OCI-M2 (cell line): Measurements from ENCODE around the gene AKT3.
A peak's percentile ranks its signal among the peaks of the same experiment; 100 is the strongest.
"Not testable (repeated sequence)": the region's sequence is repeated elsewhere in the genome, so short reads cannot be mapped to it uniquely, and the experiment has no call there.

ENCODE experiments used
- DNase-seq: peaks from one replicate; lab custom pipeline; 2025; ENCODE audit not compliant: unreplicated experiment; lab: John Stamatoyannopoulos, UW

AKT3 gene

GRCh38 chr1:243786531-243786930, 63.5 kb downstream of the AKT3 start:
- DNase-seq = no peak

DNA sequence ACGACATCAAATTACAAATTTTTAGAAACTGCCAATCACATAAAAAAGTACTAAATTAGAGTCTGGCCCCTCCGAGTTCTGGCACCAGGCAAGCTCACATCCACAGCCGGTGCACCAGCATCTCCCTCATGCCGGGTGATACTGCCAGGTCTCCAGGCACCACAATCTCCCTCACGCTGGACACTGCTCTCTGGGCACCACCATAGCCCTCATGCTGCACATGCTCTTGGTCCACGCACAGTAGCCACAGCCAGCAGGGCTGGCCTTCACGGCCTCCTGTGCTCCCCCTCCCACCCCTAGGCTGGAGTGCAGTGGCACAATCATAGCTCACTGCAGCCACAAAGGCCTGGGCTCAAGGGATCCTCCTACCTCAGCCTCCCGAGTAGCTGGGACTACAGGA, 65.5 kb downstream of the AKT3 start:
- no peak for DNase-seq

DNA sequence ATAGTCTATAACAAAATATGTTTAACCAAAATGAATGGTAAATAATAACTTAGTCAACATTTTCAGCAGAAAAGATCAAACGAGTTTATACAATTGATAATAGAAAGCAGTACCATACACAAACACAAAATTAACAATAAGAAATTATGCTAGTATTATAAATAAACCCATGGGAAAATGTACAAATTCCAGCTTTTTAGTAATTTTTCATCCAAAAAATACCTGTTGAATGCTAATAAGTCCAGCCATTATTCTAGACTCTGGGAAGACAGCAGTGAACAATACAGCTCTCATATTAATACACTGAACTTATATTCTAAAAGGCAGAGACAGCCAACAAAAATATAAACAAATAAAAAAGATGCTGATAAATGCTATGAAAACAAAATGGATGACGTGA, 66.3 kb downstream of the AKT3 start:
- DNase-seq = no peak

DNA sequence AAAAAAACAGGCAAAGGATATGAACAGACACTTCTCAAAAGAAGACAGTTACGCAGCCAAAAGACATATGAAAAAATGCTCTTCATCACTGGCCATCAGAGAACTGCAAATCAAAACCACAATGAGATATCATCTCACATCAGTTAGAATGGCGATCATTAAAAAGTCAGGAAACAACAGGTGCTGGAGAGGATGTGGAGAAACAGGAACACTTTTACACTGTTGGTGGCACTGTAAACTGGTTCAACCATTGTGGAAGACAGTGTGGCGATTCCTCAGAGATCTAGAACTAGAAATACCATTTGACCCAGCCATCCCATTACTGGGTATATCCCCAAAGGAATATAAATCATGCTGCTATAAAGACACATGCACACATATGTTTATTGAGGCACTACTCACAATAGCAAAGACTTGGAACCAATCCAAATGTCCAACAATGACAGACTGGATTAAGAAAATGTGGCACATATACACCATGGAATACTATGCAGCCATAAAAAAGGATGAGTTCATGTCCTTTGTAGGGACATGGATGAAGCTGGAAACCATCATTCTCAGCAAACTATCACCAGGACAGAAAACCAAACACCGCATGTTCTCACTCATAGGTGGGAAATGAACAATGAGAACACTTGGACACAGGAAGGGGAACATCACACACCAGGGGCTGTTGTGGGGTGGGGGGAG, 77.5 kb downstream of the AKT3 start:
- not testable (repeated sequence) for DNase-seq

GRCh38 chr1:243770860-243771259, 79.2 kb downstream of the AKT3 start:
- DNase-seq = no peak

- no peak for DNase-seq
Measured at GRCh38 chr1:243765676-243766075, 84.4 kb downstream of the AKT3 start.

- DNase-seq = no peak
Measured at GRCh38 chr1:243763806-243764205, 86.2 kb downstream of the AKT3 start.

GRCh38 chr1:243758647-243759046, 91.4 kb downstream of the AKT3 start:
- no peak for DNase-seq

DNA sequence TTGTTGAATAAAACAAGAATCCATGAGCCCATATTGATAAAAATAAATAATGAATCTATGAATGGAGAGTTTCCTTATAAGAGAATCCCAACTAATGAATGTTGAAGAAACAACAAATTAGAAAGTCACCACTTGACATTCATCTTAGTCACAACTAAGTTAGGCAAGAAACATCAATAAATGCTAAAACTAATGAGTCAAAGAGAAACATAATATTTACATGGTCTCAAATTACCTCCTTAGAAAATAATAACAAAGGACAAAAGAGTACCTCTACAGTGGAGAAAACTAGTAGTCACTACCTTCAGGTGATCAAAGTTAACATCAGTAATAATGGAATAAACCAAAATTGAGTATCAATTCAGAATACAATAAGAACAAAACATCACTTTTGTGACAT, 93.5 kb downstream of the AKT3 start:
- no peak for DNase-seq

- DNase-seq = no peak
Measured at GRCh38 chr1:243754348-243754747, 95.7 kb downstream of the AKT3 start.

DNA sequence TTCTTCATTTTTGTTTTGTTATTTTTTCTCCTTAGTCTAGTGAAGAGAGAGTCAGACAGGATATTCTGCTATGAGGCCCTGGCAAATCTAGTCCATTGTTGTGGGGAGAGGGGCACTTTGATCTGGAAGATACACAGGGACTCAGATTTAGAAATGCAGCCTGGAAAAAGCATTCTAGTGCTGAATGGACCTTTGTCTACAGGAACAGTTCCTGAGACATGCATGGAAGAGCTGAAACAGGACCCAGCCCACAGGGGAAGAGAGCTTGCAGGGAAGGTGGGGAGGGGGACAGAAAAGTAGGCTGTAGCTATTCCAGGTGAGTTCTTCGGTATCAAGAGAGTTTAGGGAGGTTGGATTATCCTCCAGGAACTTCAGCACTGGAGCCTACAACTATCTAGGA, 98.5 kb downstream of the AKT3 start:
- DNase-seq = no peak

GRCh38 chr1:243748706-243749283, 101.2 kb downstream of the AKT3 start:
- peak; percentile 7 for DNase-seq

- DNase-seq = no peak
Measured at GRCh38 chr1:243748227-243748626, 101.8 kb downstream of the AKT3 start.

- DNase-seq = no peak
Measured at GRCh38 chr1:243746751-243747150, 103.3 kb downstream of the AKT3 start.

GRCh38 chr1:243745356-243745755, 104.7 kb downstream of the AKT3 start:
- no peak for DNase-seq

- no peak for DNase-seq
Measured at GRCh38 chr1:243742819-243743218, 107.2 kb downstream of the AKT3 start.

DNA sequence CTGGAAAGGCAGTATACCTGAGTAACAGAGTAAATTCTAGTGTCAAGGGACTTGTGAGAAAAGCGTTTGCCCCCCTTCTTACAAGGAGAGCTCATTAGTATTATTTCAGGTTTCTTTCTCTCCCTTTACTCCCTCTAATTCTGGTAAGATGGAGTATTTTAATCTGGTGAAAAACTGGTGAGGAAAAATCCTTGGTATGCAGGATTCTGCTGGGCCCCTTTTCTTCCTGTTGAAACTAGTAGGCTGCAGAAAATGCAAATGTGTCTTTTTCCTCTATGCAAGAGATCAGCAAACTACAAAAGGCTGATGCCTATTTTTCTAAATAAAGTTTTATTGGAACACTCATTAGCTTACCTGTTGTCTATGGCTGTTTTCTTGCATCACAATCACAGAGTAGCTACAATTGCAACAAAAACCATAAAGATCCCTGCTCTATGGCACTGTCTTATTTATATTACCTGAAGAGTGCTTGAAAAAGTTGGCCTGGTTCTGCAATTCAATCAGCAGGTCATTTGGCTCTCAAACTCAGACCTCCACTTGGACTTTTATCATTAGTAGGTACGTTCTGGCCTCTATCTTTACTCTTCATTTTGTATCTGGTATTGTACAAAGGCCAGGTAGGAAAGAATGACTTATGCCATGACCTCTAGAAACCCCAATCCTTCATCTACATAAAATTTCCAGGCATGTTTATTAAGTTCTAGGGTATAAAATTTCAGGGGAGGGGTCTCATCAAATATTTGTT, 109.6 kb downstream of the AKT3 start:
- no peak for DNase-seq

DNA sequence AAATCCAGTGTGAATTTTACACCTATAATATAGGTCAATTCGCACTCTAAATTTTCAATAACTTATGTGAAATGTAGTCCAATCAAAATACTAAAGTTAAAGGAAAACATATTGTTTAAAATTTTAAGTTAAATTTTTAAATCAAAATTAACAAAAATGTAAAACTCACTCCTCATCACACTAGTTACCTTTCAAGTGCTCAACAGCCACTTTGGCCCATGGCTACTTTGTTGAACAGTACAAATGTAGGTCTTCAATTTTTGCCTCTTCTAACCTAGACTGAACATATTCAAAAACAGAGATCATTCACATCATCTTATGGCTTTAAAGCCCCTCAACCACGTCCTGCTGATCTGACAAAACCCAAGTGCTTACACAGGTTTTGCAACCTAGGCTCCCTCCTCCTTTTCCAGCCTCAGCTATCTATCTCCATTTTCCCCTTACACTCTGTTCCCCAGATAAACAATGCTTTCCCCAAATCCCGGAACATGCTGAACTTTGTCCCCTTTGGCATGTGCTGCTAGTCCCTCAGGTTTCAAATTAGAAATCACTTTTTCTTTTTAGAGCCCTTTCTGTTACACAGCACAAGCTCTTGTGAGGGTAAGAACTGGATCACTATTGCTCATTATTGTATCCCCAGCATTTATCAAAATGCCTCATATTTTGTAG, 110.6 kb downstream of the AKT3 start:
- no peak for DNase-seq

DNA sequence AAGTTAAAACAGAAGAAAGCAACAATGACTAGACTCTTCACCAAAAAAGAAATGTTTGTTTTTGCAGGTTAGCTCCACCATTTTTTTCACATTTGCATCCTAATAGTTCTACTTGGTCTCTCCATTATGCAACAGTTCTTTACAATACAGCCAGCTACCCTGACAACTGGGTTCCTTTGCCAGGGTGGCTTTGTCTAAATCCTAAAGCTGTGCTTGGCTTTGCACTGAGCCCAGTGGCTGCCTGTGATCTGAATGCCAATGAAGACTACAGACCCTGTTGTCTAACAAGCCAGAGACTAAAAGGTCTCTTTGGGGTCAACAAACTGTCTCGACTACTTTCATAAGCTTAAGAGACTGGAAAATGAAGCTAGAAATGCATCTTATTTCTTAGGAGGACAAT, 112.0 kb downstream of the AKT3 start:
- DNase-seq = no peak

DNA sequence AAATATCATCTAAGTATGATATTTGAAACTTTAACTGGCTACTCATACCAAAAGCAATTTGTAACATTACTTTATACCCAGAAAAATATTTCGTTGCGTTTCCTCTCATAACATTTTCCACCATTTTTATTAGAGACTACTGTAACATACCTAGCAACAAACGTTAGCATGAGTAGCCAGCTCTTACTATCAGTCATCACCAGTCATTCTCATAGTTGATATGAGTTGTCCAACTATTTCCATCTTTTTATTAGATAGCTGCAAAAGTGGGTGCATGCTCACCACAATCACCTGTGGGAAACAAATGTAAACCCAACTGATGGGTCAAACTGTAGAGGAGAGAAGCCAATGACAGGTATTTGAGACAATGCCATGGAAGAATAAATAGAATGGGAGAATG, 114.6 kb downstream of the AKT3 start:
- no peak for DNase-seq

DNA sequence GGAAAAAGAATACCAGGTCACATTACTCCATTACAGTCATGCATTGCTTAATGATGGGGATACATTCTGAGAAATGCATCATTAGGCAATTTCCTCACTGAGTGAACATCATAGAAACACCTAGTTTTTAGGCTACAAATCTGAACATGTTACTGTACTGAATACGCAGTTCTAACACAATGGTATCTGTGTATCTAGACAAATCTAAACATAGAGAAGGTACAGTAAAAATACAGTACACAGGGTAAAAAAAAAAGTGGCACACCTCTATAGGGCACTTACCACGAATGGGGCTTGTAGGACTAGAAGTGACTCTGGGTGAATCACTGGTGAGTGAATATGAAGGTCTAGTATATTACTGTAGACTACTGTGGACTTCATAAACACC, 115.7 kb downstream of the AKT3 start:
- no peak for DNase-seq
